Mucosa of stomach (tissue), 1 donor: ENCODE data around the gene ANO8.
A peak's percentile ranks its signal among the peaks of the same experiment; 100 is the strongest.

Experiments used
- H3K27me3 ChIP-seq: one replicate; pipeline ENCODE4 v1.7.0; 2013; ENCODE audit warnings: mild to moderate bottlenecking, low read length; ENCODE audit not compliant: control insufficient read depth, insufficient read depth
- H3K36me3 ChIP-seq: one replicate; pipeline ENCODE4 v1.7.0; 2013; ENCODE audit warnings: low read length; ENCODE audit not compliant: control insufficient read depth, insufficient read depth
- H3K4me1 ChIP-seq: one replicate; pipeline ENCODE4 v1.7.0; 2013; ENCODE audit warnings: mild to moderate bottlenecking, low read length; ENCODE audit not compliant: control insufficient read depth, insufficient read depth
- H3K4me3 ChIP-seq: one replicate; pipeline ENCODE4 v1.7.0; 2013; ENCODE audit warnings: low read length
- H3K9ac ChIP-seq: one replicate; pipeline ENCODE4 v1.7.0; 2013; ENCODE audit warnings: mild to moderate bottlenecking, low read length, moderate library complexity
- H3K9me3 ChIP-seq: one replicate; pipeline ENCODE4 v1.7.0; 2013; ENCODE audit warnings: mild to moderate bottlenecking, low read length, moderate library complexity; ENCODE audit not compliant: control insufficient read depth
- donor health status: Pancreatic carcinoma.

The ANO8 gene

DNA sequence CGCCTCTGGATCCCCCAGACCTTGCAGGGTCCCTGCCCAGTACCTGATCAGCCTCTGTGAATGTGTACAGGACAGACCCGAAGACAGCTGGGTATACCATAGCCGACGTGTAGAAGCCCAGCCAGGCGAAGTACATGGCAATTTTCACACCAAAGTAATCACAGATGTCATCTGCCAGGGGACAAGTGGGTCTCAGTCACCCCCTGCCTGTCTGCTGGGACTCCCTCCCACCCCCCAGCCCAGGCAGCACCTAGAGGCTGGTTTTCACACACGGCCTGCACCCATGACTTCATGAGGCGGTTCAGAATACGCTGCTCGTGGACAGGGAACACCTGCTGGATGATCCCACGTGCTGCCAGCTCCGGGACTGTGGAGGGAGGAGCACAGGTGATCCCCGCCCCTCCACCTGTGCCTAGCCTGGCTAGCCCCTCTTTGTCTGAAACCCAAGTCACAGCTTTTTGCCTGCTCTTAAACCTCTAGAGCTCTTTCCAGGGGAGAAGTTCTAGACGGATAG is 3.6 kb downstream of the ANO8 start:
- H3K9ac ChIP-seq = no peak overlapping the region
- peaks cover 24% of the 10 kb centered on the region for H3K27me3 ChIP-seq
- H3K4me1 ChIP-seq = peaks cover 36% of the 10 kb centered on the region
- no peak overlapping the region for H3K4me3 ChIP-seq
- H3K9me3 ChIP-seq = no peaks in the 10 kb centered on the region
- no peaks in the 10 kb centered on the region for H3K36me3 ChIP-seq

DNA sequence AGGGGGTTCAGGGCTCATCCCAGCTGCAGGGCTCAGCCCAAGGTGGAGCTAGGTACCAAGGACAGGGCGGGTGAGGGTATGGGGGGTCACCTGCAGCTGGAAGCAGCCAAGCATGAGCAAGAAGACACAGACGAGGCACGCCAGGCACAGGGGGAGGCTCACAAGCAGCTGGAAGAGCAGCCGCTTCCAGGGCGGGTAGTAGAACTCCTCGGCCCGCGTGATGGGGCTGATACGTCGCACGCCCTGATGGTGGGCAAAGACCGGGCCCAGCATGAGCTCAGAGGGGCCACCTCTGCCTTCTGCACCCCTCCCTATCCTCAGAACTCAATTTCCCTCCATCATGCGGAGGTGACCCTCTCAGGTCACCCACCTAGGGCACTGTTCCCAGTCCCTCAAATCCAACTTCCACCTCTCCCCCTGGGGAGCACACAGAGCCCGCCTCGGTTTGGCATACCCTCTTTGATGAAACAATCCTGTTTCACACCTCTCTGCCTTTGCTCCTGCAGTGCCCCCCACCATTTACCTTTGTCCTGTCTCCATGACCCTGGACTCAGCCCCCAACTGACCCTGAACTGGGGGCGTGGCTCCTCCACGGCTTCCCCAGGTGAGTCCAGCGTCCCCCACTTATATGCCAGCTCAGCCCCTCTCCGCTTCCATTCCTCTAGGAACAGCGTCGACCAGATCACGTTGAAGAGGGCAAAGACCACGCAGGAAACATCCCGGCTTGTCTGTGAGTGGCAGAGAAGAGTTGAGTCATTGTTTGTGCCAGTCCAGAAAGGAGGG is 4.2 kb downstream of the ANO8 start:
- no peak overlapping the region for H3K4me3 ChIP-seq
- H3K27me3 ChIP-seq = peaks cover 24% of the 10 kb centered on the region
- peaks cover 31% of the 10 kb centered on the region for H3K4me1 ChIP-seq
- no peaks in the 10 kb centered on the region for H3K9me3 ChIP-seq
- no peaks in the 10 kb centered on the region for H3K36me3 ChIP-seq
- H3K9ac ChIP-seq = no peak overlapping the region

DNA sequence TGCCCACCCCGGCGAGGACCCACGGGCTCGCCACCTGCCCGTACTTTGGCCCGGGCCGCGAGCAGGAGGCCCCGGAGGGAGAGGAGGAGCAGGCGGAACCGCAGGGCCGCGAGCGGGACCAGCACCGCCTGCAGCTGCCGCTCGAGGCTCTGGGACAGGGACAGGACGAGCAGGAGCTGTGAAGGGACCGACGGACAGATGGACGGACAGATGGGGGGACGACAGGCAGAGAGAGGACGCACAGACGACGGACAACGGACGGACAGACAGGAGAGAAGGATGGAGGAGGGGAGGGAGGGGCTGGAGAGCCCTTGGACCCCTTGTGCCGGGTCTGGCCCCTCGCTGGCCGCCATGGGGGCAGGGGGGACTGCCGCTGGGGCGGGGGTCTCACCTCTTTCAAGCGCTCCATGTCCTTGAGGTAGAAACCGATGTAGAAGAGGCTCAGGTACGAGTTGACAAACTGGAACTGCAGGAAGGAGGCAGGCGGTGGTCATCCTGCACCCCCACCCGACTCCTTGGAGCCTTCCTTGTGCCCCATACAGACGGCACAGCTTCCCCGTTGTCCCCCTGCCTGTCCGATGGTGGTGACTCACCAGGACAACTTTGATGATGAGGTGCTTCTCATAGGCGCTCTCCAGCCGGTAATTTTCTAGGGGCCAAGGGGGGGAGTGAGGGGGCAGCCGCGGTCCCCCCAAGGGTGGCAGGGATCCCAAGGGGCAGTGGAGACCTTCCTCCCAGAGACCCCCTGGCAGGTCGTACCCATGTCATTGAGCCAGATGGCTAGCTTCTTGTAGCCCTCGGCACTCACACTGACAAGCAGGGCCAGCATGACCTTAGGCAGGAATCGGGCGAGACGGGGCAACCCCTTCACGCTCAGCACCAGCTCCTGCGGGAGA is 5.0 kb downstream of the ANO8 start:
- Histone ChIP-seq H3K27me3 (peaks cover 24% of the 10 kb centered on the region), H3K4me1 (peaks cover 23% of the 10 kb centered on the region), H3K9ac (no peak overlapping the region), H3K36me3 (no peaks in the 10 kb centered on the region), H3K4me3 (no peak overlapping the region), H3K9me3 (no peaks in the 10 kb centered on the region)

DNA sequence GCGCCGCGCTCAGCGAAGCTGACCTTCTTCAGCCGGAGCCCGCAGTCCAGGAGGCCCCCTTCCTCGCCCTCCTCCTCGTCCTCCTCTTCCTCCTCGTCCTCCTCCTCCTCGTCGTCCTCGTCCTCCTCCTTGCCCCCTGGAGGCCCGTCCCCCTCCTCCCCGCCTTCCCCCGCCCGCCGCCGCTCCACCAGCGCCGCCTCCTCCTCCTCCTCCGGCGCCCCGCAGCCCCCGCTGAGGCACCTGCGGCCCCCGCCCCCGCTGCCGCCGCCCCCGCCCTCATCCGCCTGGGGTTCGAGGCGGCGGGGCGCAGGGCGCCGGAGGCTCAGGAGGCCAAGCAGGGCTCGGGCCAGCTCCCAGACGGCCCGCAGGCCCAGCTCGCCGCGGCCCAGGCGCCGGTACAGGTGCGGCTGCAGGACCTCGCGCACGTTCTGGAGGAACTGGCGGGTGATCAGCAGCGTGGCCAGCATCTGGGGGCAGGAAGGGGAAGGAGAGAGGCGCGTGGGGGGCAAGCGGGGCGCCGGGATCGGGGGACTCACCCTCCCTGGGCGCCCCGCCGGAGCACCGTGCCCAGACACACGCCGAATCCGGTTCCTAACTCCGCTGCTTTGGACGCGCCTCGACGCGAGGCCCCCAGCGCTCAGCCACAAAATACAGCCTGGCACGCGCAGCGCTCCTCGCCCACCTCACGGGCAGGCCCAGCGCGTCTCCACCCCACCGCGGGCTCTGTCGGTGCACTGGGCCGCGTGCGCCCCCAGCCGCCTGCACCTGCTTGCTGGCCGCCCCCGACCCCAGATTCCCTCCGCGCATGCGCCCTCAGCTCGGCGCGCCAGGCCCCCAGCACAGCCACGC is 5.9 kb downstream of the ANO8 start:
- Histone ChIP-seq H3K9me3 (no peaks in the 10 kb centered on the region), H3K9ac (peak overlapping the region; percentile 59), H3K4me1 (peaks cover 20% of the 10 kb centered on the region), H3K27me3 (peaks cover 24% of the 10 kb centered on the region), H3K4me3 (no peak overlapping the region), H3K36me3 (no peaks in the 10 kb centered on the region)

DNA sequence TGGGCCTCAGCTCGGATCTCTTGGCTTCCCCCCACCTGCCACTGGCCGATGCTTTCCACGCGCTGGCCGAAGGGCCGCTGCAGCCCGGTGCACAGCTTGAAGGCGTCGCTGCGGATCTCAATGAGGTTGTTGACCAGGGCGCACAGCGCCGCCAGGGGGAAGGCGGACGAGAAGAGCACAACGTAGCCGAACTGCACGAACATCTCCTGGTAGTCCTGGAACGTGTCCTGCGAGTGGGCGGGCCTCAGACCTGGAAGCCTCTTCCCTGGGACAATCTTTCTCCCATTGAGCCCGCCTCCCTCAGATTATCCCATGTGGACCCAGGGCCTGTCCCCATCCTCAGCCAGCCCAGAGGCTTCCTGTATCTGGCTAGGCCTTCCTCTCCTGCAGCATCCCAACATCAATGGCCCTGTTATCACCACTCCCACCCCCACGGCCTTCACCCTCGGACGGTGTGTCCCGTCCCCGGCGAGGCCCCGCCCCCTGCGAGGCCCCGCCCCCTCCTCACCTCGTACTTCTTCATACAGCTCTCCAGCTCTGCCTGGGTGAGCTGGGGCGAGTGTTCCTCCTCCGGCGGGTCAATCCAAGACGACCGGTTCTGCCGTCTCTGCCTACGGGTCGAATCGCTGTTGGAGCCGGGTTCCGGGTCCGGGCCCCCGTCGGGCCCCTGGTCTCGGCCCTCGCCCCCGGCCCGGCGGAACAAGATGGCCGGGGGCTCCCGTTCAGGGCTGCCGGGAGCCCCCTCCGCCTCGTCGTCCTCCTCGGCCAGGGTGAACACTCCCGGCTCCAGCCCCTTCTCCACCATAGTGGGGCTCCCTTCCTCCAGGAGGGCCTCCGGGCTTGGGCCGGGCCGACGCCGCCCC is 6.8 kb downstream of the ANO8 start:
- H3K4me1 ChIP-seq = peaks cover 18% of the 10 kb centered on the region
- H3K4me3 ChIP-seq = no peak overlapping the region
- no peaks in the 10 kb centered on the region for H3K36me3 ChIP-seq
- H3K27me3 ChIP-seq = peaks cover 24% of the 10 kb centered on the region
- no peaks in the 10 kb centered on the region for H3K9me3 ChIP-seq
- H3K9ac ChIP-seq = peak overlapping the region; percentile 59

DNA sequence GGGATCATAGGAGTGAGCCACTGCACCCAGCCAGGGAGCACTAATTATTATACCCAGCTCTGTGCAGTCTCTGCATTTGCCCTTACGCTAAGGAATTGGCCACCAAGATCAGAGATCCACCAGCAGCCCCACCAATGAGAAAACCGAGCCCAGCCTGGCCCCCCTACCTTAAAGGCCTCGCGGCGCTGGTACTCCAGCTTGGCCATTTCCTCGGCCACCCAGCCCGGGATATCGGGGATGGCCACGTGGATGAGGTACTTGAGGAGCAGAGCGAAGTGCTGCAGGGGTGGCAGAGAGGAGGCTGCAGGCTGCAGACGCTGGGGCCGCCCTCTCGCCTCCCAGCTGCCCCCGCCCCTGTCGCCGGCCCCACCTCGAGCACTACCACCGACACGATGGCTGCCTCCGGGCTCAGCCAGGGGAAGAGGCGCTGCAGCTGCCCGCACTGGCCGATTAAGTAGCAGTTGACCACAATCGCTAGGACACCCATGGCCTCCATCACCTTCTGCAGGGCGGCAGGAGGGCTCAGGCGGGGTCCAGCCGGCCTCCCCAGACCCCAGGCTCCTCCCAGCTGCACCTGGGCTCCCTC is 7.5 kb downstream of the ANO8 start:
- Histone ChIP-seq H3K9ac (no peak overlapping the region), H3K4me3 (no peak overlapping the region), H3K27me3 (peaks cover 24% of the 10 kb centered on the region), H3K36me3 (no peaks in the 10 kb centered on the region), H3K9me3 (no peaks in the 10 kb centered on the region), H3K4me1 (peaks cover 18% of the 10 kb centered on the region)

DNA sequence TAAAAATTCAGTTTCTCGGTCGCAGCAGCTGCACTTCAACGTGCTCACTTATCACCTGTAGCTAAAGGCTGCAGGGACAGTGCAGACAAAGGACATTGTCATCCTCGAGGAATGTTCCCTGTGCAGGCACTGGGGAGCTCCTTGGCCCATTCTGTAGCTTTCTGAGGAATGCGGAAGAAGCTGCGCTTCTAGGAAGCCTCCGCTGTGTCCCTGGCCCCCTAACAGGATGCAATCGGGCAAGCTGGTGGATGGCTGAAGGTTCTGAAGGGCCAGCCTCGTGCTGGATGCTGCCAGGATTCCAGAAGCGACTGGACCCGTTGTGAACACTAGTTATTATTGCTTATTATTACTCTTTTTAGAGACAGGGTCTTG is 8.1 kb downstream of the ANO8 start:
- no peaks in the 10 kb centered on the region for H3K36me3 ChIP-seq
- H3K4me3 ChIP-seq = no peak overlapping the region
- H3K27me3 ChIP-seq = peaks cover 24% of the 10 kb centered on the region
- peaks cover 18% of the 10 kb centered on the region for H3K4me1 ChIP-seq
- H3K9ac ChIP-seq = no peak overlapping the region
- no peaks in the 10 kb centered on the region for H3K9me3 ChIP-seq

DNA sequence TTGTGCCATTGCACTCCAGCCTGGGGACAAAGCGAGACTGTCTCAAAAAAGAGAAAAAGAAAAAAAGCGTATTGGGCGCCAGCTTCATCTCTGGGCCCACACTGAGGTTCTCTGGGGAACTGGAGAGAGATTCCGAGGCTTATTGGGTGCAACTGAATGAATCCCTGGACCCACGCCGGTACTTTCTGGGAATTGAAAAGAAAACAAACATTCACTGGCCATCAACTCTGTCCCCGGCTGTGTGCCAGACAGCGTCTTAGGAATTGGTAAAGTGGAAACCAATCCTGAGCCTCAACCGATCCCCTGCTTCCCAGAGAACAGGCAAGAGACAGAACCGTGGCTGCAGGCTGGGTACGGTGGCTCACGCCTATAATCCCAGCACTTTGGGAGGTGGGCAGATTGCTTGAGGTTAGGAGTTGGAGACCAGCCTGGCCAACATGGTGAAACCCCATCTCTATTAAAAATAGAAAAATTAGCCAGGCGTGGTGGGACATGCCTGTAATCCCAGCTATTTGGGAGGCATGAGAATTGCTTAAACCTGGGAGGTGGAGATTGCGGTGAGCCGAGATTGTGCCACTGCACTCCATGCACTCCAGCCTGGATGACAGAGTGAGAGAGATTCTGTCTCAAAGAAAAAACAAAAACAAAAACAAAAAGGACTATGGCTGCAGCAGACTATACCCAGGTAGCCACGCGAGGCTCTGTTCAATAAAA is 8.6 kb downstream of the ANO8 start:
- Histone ChIP-seq H3K9me3 (no peaks in the 10 kb centered on the region), H3K4me1 (peaks cover 18% of the 10 kb centered on the region), H3K27me3 (peaks cover 23% of the 10 kb centered on the region), H3K36me3 (no peaks in the 10 kb centered on the region), H3K4me3 (no peak overlapping the region), H3K9ac (no peak overlapping the region)

DNA sequence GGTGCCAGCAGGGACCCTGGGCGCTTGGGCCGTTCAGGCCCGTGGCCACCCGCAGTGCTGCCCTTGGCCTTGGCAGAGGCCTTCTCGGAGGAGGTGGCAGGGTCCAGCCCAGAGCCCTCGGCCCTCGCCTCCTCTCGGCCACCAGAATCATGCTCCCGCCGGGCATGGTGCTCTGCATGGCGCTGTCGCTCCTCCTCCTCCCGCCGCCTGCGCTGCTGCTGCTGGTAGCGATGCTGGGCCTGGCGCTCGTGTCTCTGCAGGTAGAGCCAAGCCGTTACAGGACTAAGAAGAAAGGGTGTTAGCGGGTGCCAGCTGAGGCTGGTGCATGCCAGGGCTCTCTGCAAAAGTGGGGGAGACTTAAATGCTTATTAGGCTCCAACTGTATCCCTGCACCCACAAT is 9.5 kb downstream of the ANO8 start:
- H3K4me3 ChIP-seq = no peak overlapping the region
- H3K4me1 ChIP-seq = peaks cover 18% of the 10 kb centered on the region
- H3K9ac ChIP-seq = no peak overlapping the region
- peaks cover 14% of the 10 kb centered on the region for H3K27me3 ChIP-seq
- no peaks in the 10 kb centered on the region for H3K36me3 ChIP-seq
- H3K9me3 ChIP-seq = no peaks in the 10 kb centered on the region

DNA sequence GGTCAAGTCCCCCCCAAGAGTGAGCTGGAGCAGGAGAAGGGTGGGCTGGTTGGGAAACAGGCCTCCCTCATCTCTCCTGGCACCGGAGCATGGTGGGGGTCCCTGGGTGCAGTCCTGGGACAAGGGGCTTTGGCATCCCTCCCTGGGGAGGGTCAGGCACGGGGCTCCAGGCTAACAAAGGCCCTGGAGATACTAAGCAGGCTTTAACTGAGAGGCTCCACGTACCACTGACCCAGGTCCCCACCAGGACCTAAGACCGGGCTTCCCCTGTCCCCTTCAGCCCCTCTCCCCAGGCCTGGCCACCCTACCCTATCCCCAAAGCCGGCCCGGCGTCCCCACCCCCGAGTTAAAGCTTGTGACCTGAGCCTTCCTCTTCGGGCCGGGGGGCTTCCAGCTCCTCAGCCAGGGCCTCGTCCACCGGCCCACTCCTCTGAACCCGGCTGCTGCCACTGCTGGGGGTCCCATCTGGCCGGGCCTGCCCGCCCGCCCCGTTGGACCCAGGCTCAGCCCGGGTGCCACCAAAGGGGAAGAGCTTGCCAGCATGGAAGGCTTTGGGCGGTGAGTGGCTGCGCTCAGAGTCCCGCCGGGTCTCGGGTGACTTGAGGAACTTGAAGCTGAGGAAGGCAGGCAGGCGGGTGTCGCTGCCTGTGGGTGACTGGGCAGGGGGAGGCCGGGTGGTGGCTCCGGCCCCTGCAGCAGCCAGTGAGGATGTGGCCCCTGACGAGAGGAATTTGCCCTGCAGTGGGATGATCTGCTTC is 10.1 kb downstream of the ANO8 start:
- H3K4me1 ChIP-seq = peaks cover 18% of the 10 kb centered on the region
- H3K9me3 ChIP-seq = no peaks in the 10 kb centered on the region
- H3K27me3 ChIP-seq = peaks cover 8% of the 10 kb centered on the region
- no peak overlapping the region for H3K9ac ChIP-seq
- no peak overlapping the region for H3K4me3 ChIP-seq
- no peaks in the 10 kb centered on the region for H3K36me3 ChIP-seq
